ENCODE results near the gene TMEM213. TPM values are rescaled to one million over a fixed set of nuclear protein-coding genes. Genes with fewer than 3 reads are reported as not detected.

The TMEM213 gene
- total RNA-seq, 4 donors from 2014 or later, result not detected

GRCh38 chr7:138798836-138799235, 1.0 kb downstream of the TMEM213 start:
- in situ Hi-C loops (cut with MboI; ENCODE audit: low pct_ligation_motif_present in 1 of 4, low pct_unique_long_range_greater_than_20kb in 1 of 4, low sequenced_read_pairs in 3 of 4), result no loop called here
- DNase-seq, result no peak
- WGBS, 2 donors (ENCODE audit: low coverage in 1 of 2), result 53 to 63% methylated on average over 3 to 5 of the region's 5 CpGs
- Histone ChIP-seq H3K9me3 (no peaks in the 10 kb centered on the region), H3K27ac (no peak overlapping the region), H3K4me1 (no peaks in the 10 kb centered on the region), H3K4me3 (no peak overlapping the region), H3K36me3 (no peaks in the 10 kb centered on the region), H3K27me3 (no peaks in the 10 kb centered on the region)
- intact Hi-C loops (cut with DNase I; ENCODE audit: low total_unique reads), result no loop called here
- TF ChIP-seq CTCF (IDR thresholded peaks at IDR 0.05), result no peak
- TF ChIP-seq EP300 (IDR thresholded peaks at IDR 0.05; ENCODE audit: low read depth), result no peak
- TF ChIP-seq POLR2AphosphoS5 (IDR thresholded peaks at IDR 0.05), result no peak
- no peak for TF ChIP-seq POLR2A (IDR thresholded peaks at IDR 0.05)

- no peaks in the 10 kb centered on the region for H3K27me3 ChIP-seq
- WGBS, 2 donors (ENCODE audit: low coverage in 1 of 2), result 61 to 64% methylated on average over 6 to 7 of the region's 7 CpGs
- intact Hi-C loops (cut with DNase I; ENCODE audit: low total_unique reads), result no loop called here
- no peak overlapping the region for H3K4me3 ChIP-seq
- DNase-seq, result no peak
- no peaks in the 10 kb centered on the region for H3K9me3 ChIP-seq
- TF ChIP-seq CTCF (IDR thresholded peaks at IDR 0.05) (no peak), POLR2A (IDR thresholded peaks at IDR 0.05) (no peak), EP300 (IDR thresholded peaks at IDR 0.05; ENCODE audit: low read depth) (no peak), POLR2AphosphoS5 (IDR thresholded peaks at IDR 0.05) (no peak)
- H3K4me1 ChIP-seq, result no peaks in the 10 kb centered on the region
- in situ Hi-C loops (cut with MboI; ENCODE audit: low pct_ligation_motif_present in 1 of 4, low pct_unique_long_range_greater_than_20kb in 1 of 4, low sequenced_read_pairs in 3 of 4), result no loop called here
- no peaks in the 10 kb centered on the region for H3K36me3 ChIP-seq
- no peak overlapping the region for H3K27ac ChIP-seq
These were observed 1.7 kb downstream of the TMEM213 start for GRCh38 chr7:138799336-138800000.

GRCh38 chr7:138801256-138801655, 3.5 kb downstream of the TMEM213 start:
- TF ChIP-seq CTCF (IDR thresholded peaks at IDR 0.05) (no peak), POLR2A (IDR thresholded peaks at IDR 0.05) (no peak), EP300 (IDR thresholded peaks at IDR 0.05; ENCODE audit: low read depth) (no peak)
- DNase-seq, result no peak
- in situ Hi-C loops (cut with MboI; ENCODE audit: low pct_ligation_motif_present in 1 of 4, low pct_unique_long_range_greater_than_20kb in 1 of 4, low sequenced_read_pairs in 3 of 4), result no loop called here
- Histone ChIP-seq H3K27me3 (no peaks in the 10 kb centered on the region), H3K27ac (no peak overlapping the region), H3K4me3 (no peak overlapping the region), H3K36me3 (no peaks in the 10 kb centered on the region), H3K4me1 (no peaks in the 10 kb centered on the region), H3K9me3 (no peaks in the 10 kb centered on the region)
- intact Hi-C loops (cut with DNase I; ENCODE audit: low total_unique reads), result no loop called here
- WGBS, 2 donors (ENCODE audit: low coverage in 1 of 2), result 93% methylated on average over 3 of the region's 3 CpGs; no CpG with 5 or more reads in 1 of the 2 donors

GRCh38 chr7:138802706-138803105, 4.9 kb downstream of the TMEM213 start:
- WGBS, 2 donors (ENCODE audit: low coverage in 1 of 2), result 94 to 98% methylated on average over 10 to 18 of the region's 18 CpGs
- Histone ChIP-seq H3K27me3 (no peaks in the 10 kb centered on the region), H3K27ac (no peak overlapping the region), H3K9me3 (no peaks in the 10 kb centered on the region), H3K4me1 (no peaks in the 10 kb centered on the region), H3K4me3 (no peak overlapping the region), H3K36me3 (no peaks in the 10 kb centered on the region)
- in situ Hi-C loops (cut with MboI; ENCODE audit: low pct_ligation_motif_present in 1 of 4, low pct_unique_long_range_greater_than_20kb in 1 of 4, low sequenced_read_pairs in 3 of 4), result no loop called here
- no peak for TF ChIP-seq EP300 (IDR thresholded peaks at IDR 0.05; ENCODE audit: low read depth)
- no peak for TF ChIP-seq POLR2AphosphoS5 (IDR thresholded peaks at IDR 0.05)
- no peak for TF ChIP-seq POLR2A (IDR thresholded peaks at IDR 0.05)
- TF ChIP-seq CTCF (IDR thresholded peaks at IDR 0.05), result no peak
- intact Hi-C loops (cut with DNase I; ENCODE audit: low total_unique reads), result no loop called here
- no peak for DNase-seq

All from transverse colon (tissue), 4 donors.